OCI-LY1 (cell line): ENCODE measurements around the gene MYOM1.
"Not testable (repeated sequence)": the region's sequence is repeated elsewhere in the genome, so short reads cannot be mapped to it uniquely, and the experiment has no call there.

Experiments
- CTCF ChIP-seq: fragments of 200-600 bp; sonication (generic), shearing (Covaris generic); IDR thresholded peaks from 2 replicates; pipeline ENCODE4 v1.5.1; 2017; ENCODE audit warnings: mild to moderate bottlenecking, antibody characterized with exemption, low read length, moderate library complexity, mixed read lengths
- EZH2 ChIP-seq: fragments of 200-600 bp; sonication (generic), shearing (Covaris generic); IDR thresholded peaks from 2 replicates; pipeline ENCODE4 v1.8.0; 2017; ENCODE audit warnings: borderline replicate concordance, mixed run types, mild to moderate bottlenecking, antibody characterized with exemption, low read length, moderate library complexity, mixed read lengths

DNA sequence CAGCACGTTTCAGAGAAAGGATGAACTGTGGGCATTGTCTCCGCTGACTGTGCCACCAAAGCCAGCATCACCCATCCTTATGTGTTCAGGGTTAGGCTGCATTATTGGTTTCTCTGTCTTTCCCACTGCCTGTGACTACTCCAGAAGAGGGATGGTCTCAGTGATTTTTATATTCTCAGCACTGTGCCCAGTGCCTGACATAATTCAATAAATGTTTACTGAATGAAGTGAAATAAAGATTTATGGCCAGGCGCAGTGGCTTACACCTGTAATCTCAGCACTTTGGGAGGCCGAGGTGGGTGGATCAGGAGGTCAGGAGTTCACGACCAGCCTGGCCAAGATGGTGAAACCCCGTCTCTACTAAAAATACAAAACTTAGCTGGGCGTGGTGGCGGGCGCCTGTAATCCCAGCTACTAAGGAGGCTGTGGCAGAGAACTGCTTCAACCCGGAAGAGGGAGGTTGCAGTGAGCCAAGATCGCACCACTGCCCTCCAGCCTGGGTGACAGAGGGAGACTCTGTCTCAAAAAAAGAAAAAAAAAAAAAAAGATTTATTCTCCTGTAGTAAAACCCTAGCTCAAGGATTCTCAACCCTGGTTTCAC lies 21.4 kb downstream of the MYOM1 start:
- TF ChIP-seq CTCF, EZH2: not testable (repeated sequence)
